HEK293 (cell line): ENCODE results near the gene DNAH6.

ENCODE experiments used
- ZNF133 ChIP-seq: fragments of 450-650 bp; formaldehyde crosslinking; IDR thresholded peaks from 2 replicates; pipeline ENCODE4 v1.5.1; 2016; ENCODE audit warnings: missing biosample characterization, missing genetic modification characterization
- ZNF138 ChIP-seq: fragments of 450-650 bp; formaldehyde crosslinking; IDR thresholded peaks from 2 replicates; pipeline ENCODE4 v1.5.1; 2016; ENCODE audit warnings: missing biosample characterization, missing genetic modification characterization, borderline replicate concordance
- ZNF24 ChIP-seq: fragments of 450-650 bp; formaldehyde crosslinking; IDR thresholded peaks from 2 replicates; pipeline ENCODE4 v1.5.1; 2016; ENCODE audit warnings: missing biosample characterization, missing genetic modification characterization
- ZNF549 ChIP-seq: fragments of 450-650 bp; IDR thresholded peaks from 2 replicates; pipeline ENCODE4 v1.5.1; 2018; ENCODE audit warnings: missing biosample characterization, missing genetic modification characterization, mild to moderate bottlenecking, inconsistent platforms, moderate library complexity
- ZNF629 ChIP-seq: fragments of 450-650 bp; formaldehyde crosslinking; IDR thresholded peaks from 2 replicates; pipeline ENCODE4 v1.5.1; 2017; ENCODE audit warnings: missing biosample characterization, missing genetic modification characterization
- ZNF701 ChIP-seq: fragments of 450-650 bp; formaldehyde crosslinking; IDR thresholded peaks from 2 replicates; pipeline ENCODE4 v1.5.1; 2016; ENCODE audit warnings: missing biosample characterization, missing genetic modification characterization
- ZSCAN16 ChIP-seq: fragments of 450-650 bp; formaldehyde crosslinking; IDR thresholded peaks from 2 replicates; pipeline ENCODE4 v1.5.1; 2016; ENCODE audit warnings: missing biosample characterization, missing genetic modification characterization
- TF ChIP-seq, protein P1 (sequence below): fragments of 450-650 bp; formaldehyde crosslinking; IDR thresholded peaks from 2 replicates; pipeline ENCODE4 v1.5.1; 2016; ENCODE audit warnings: missing biosample characterization, missing genetic modification characterization
- TF ChIP-seq, protein P2 (sequence below): fragments of 450-650 bp; formaldehyde crosslinking; IDR thresholded peaks from 2 replicates; pipeline ENCODE4 v1.5.1; 2016; ENCODE audit warnings: missing biosample characterization, missing genetic modification characterization
- TF ChIP-seq, protein P3 (sequence below): fragments of 450-650 bp; formaldehyde crosslinking; IDR thresholded peaks from 2 replicates; pipeline ENCODE4 v1.5.1; 2016; ENCODE audit warnings: missing biosample characterization, missing genetic modification characterization
- TF ChIP-seq, protein P4 (sequence below): fragments of 450-650 bp; formaldehyde crosslinking; IDR thresholded peaks from 2 replicates; pipeline ENCODE4 v1.5.1; 2016; ENCODE audit warnings: missing biosample characterization, missing genetic modification characterization
- TF ChIP-seq, protein P5 (sequence below): fragments of 450-650 bp; formaldehyde crosslinking; optimal IDR thresholded peaks from 2 replicates; pipeline ENCODE3; 2016; ENCODE audit warnings: missing biosample characterization, mild to moderate bottlenecking, missing genetic modification characterization

DNA sequence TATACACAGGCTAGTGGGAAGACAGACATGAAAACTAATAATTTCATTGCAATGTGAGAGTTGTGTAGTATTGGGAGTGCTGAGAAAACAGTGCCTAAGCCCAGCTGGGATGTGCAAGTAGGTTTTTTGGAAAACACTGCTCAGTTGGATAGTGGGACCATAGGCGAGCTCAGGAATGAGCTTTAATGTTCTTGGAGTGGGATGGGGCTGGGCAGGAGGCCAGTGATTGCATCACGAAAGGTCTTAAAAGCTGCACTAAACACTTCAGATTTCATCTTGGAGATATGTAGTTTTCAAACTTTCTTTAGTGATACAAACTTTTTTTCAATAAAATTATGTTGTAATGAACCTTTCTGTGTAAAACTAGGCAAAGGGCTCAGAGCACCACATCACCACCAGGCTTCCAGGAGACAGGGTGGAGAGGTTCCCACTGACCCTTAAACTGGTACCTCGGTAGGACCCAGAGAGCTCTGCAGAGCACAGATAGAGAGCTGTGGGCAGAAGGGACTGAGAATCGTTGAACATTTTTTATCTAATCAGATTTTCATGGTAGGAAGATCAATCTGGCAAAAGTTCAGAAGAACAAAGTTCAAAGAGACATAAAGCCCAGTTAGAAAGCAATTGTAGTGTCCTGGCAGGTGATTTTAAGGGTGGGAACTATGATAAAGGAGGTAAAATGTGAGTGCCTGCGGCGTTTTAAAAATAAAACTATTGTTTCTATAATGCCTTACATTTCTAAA lies 188.4 kb downstream of the DNAH6 start:
- TF ChIP-seq, protein P1, sequence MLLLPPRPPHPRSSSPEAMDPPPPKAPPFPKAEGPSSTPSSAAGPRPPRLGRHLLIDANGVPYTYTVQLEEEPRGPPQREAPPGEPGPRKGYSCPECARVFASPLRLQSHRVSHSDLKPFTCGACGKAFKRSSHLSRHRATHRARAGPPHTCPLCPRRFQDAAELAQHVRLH (tag by site-specific recombination): no peak
- TF ChIP-seq ZNF133 (tag by site-specific recombination) (no peak), ZNF549 (tag by site-specific recombination) (no peak), ZNF138 (no peak), ZNF701 (no peak), ZSCAN16 (tag by site-specific recombination) (no peak), ZNF24 (tag by site-specific recombination) (no peak), ZNF629 (tag by site-specific recombination) (no peak)
- TF ChIP-seq, protein P2, sequence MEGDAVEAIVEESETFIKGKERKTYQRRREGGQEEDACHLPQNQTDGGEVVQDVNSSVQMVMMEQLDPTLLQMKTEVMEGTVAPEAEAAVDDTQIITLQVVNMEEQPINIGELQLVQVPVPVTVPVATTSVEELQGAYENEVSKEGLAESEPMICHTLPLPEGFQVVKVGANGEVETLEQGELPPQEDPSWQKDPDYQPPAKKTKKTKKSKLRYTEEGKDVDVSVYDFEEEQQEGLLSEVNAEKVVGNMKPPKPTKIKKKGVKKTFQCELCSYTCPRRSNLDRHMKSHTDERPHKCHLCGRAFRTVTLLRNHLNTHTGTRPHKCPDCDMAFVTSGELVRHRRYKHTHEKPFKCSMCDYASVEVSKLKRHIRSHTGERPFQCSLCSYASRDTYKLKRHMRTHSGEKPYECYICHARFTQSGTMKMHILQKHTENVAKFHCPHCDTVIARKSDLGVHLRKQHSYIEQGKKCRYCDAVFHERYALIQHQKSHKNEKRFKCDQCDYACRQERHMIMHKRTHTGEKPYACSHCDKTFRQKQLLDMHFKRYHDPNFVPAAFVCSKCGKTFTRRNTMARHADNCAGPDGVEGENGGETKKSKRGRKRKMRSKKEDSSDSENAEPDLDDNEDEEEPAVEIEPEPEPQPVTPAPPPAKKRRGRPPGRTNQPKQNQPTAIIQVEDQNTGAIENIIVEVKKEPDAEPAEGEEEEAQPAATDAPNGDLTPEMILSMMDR (tag by site-specific recombination): no peak
- TF ChIP-seq, protein P3, sequence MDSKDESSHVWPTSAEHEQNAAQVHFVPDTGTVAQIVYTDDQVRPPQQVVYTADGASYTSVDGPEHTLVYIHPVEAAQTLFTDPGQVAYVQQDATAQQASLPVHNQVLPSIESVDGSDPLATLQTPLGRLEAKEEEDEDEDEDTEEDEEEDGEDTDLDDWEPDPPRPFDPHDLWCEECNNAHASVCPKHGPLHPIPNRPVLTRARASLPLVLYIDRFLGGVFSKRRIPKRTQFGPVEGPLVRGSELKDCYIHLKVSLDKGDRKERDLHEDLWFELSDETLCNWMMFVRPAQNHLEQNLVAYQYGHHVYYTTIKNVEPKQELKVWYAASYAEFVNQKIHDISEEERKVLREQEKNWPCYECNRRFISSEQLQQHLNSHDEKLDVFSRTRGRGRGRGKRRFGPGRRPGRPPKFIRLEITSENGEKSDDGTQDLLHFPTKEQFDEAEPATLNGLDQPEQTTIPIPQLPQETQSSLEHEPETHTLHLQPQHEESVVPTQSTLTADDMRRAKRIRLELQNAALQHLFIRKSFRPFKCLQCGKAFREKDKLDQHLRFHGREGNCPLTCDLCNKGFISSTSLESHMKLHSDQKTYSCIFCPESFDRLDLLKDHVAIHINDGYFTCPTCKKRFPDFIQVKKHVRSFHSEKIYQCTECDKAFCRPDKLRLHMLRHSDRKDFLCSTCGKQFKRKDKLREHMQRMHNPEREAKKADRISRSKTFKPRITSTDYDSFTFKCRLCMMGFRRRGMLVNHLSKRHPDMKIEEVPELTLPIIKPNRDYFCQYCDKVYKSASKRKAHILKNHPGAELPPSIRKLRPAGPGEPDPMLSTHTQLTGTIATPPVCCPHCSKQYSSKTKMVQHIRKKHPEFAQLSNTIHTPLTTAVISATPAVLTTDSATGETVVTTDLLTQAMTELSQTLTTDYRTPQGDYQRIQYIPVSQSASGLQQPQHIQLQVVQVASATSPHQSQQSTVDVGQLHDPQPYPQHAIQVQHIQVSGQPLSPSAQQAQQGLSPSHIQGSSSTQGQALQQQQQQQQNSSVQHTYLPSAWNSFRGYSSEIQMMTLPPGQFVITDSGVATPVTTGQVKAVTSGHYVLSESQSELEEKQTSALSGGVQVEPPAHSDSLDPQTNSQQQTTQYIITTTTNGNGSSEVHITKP (tag by site-specific recombination): no peak
- TF ChIP-seq, protein P4, sequence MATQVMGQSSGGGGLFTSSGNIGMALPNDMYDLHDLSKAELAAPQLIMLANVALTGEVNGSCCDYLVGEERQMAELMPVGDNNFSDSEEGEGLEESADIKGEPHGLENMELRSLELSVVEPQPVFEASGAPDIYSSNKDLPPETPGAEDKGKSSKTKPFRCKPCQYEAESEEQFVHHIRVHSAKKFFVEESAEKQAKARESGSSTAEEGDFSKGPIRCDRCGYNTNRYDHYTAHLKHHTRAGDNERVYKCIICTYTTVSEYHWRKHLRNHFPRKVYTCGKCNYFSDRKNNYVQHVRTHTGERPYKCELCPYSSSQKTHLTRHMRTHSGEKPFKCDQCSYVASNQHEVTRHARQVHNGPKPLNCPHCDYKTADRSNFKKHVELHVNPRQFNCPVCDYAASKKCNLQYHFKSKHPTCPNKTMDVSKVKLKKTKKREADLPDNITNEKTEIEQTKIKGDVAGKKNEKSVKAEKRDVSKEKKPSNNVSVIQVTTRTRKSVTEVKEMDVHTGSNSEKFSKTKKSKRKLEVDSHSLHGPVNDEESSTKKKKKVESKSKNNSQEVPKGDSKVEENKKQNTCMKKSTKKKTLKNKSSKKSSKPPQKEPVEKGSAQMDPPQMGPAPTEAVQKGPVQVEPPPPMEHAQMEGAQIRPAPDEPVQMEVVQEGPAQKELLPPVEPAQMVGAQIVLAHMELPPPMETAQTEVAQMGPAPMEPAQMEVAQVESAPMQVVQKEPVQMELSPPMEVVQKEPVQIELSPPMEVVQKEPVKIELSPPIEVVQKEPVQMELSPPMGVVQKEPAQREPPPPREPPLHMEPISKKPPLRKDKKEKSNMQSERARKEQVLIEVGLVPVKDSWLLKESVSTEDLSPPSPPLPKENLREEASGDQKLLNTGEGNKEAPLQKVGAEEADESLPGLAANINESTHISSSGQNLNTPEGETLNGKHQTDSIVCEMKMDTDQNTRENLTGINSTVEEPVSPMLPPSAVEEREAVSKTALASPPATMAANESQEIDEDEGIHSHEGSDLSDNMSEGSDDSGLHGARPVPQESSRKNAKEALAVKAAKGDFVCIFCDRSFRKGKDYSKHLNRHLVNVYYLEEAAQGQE (tag by site-specific recombination): no peak
- TF ChIP-seq, protein P5, sequence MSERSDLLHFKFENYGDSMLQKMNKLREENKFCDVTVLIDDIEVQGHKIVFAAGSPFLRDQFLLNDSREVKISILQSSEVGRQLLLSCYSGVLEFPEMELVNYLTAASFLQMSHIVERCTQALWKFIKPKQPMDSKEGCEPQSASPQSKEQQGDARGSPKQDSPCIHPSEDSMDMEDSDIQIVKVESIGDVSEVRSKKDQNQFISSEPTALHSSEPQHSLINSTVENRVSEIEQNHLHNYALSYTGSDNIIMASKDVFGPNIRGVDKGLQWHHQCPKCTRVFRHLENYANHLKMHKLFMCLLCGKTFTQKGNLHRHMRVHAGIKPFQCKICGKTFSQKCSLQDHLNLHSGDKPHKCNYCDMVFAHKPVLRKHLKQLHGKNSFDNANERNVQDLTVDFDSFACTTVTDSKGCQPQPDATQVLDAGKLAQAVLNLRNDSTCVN (tag by site-specific recombination): no peak
